Esophagus squamous epithelium (tissue), 4 donors: ENCODE data around the gene WDFY1.

Source experiments
- POLR2A ChIP-seq, 4 donors: fragments of 450-650 bp; IDR thresholded peaks; one replicate each; pipeline ENCODE4 v1.6.1; 2017; ENCODE audit warnings: antibody characterized with exemption in 4 of 4, mild to moderate bottlenecking in 4 of 4, moderate library complexity in 3 of 4
- TF ChIP-seq, protein P1 (sequence below), 6 experiments: fragments of 450-650 bp in 4 of 6; fragments of 200-600 bp in 2 of 6; sonication (generic) in 2 of 6; IDR thresholded peaks; one replicate each; pipeline ENCODE4 v1.5.1; 2016 to 2019; ENCODE audit warnings: antibody characterized with exemption in 6 of 6, mild to moderate bottlenecking in 4 of 6, moderate library complexity in 4 of 6

GRCh38 chr2:223846515-223846914 lies 98.6 kb downstream of the WDFY1 start:
- TF ChIP-seq, protein P1, sequence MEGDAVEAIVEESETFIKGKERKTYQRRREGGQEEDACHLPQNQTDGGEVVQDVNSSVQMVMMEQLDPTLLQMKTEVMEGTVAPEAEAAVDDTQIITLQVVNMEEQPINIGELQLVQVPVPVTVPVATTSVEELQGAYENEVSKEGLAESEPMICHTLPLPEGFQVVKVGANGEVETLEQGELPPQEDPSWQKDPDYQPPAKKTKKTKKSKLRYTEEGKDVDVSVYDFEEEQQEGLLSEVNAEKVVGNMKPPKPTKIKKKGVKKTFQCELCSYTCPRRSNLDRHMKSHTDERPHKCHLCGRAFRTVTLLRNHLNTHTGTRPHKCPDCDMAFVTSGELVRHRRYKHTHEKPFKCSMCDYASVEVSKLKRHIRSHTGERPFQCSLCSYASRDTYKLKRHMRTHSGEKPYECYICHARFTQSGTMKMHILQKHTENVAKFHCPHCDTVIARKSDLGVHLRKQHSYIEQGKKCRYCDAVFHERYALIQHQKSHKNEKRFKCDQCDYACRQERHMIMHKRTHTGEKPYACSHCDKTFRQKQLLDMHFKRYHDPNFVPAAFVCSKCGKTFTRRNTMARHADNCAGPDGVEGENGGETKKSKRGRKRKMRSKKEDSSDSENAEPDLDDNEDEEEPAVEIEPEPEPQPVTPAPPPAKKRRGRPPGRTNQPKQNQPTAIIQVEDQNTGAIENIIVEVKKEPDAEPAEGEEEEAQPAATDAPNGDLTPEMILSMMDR (IDR thresholded peaks at IDR 0.05), result no peak
- no peak for TF ChIP-seq POLR2A (IDR thresholded peaks at IDR 0.05)
